Myometrial cell (primary cell): ENCODE measurements around the gene OR7D2. TPM values are rescaled to one million over a fixed set of nuclear protein-coding genes. Genes with fewer than 3 reads are reported as not detected.

Experiments used
- total RNA-seq: library from RNA; depleted of rRNA; stranded (reverse); fragments of >200 nt; gene quantifications from 2 replicates; pipeline ENCODE4 v1.2.3, GENCODE V29; 2015

OR7D2 gene
- total RNA-seq = not detected in 2 replicates

GRCh38 chr19:9178901-9179300 lies at the start of gene OR7D2:
OR7D2 (plus strand) TSS chr19:9178979; CDS start chr19:9185782, 6,803 bp downstream.

GRCh38 chr19:9140159-9140874 lies 38.5 kb upstream of the OR7D2 start, which contains the start of gene ZNF317:
ZNF317 (plus strand) TSS chr19:9140397; CDS start chr19:9156017, 15,620 bp downstream.

GRCh38 chr19:9219489-9219888 lies 40.7 kb downstream of the OR7D2 start, which contains the start of gene OR7D4:
OR7D4 (minus strand) TSS chr19:9219589; CDS start chr19:9214837, 4,752 bp downstream.

Other genes starting within 250 kb of the OR7D2 start
- not detected in 2 replicates for gene MUC16, start 168.6 kb upstream of the OR7D2 start, total RNA-seq
- not detected in 2 replicates for gene OR1M1, start 91.9 kb upstream of the OR7D2 start, total RNA-seq
- not detected in 2 replicates for gene OR7G2, start 71.5 kb upstream of the OR7D2 start, total RNA-seq
- not detected in 2 replicates for gene OR7G1, start 63.2 kb upstream of the OR7D2 start, total RNA-seq
- not detected in 2 replicates for gene OR7G3, start 52.0 kb upstream of the OR7D2 start, total RNA-seq
- gene ZNF317, start 38.6 kb upstream of the OR7D2 start, total RNA-seq = 9.5 and 10.6 TPM in 2 replicates
- gene OR7D4, start 40.6 kb downstream of the OR7D2 start, total RNA-seq = not detected in 2 replicates
- not detected in 2 replicates for gene OR7E24, start 72.0 kb downstream of the OR7D2 start, total RNA-seq
- gene ZNF699, start 130.9 kb downstream of the OR7D2 start, total RNA-seq = 10.8 and 32.9 TPM in 2 replicates
- 3.2 and 6.6 TPM in 2 replicates for gene ZNF559, start 145.2 kb downstream of the OR7D2 start, total RNA-seq
- gene ZNF177, start 184.0 kb downstream of the OR7D2 start, total RNA-seq = 0.29 and 0.71 TPM in 2 replicates